Tibial nerve (tissue), 4 donors: ENCODE results near the gene USP4. TPM values are rescaled to one million over a fixed set of nuclear protein-coding genes. Genes with fewer than 3 reads are reported as not detected.

Source experiments
- small RNA-seq: library from RNA; depleted of rRNA; stranded (forward); fragments of <200 nt; gene quantifications from one replicate; pipeline ENCODE3, GENCODE V24; 2016
- total RNA-seq, 4 donors: library from RNA; depleted of rRNA; stranded (reverse); fragments of >200 nt; gene quantifications; one replicate each; pipeline ENCODE4 v1.1.0, GENCODE V29; 2016

USP4 gene
- total RNA-seq, 4 donors from 2014 or later: 33.7 to 49.8 (median 46.0) TPM

Small RNA genes within 50 kb of the gene (small RNA-seq; reads per million reads assigned to genes)
- not detected for gene AC121247.2
- gene MIR4271: not detected
- not detected for gene RF00019

Other genes with a start within 250 kb of the USP4 start
- gene QRICH1, start 246.0 kb downstream of the USP4 start, total RNA-seq: 10 to 100 TPM; 66.2 to 93.9 (median 82.6) TPM
- gene QARS1, start 235.3 kb downstream of the USP4 start, total RNA-seq: 100 to 1,000 TPM; 137 to 227 (median 161) TPM
- gene USP19, start 219.2 kb downstream of the USP4 start, total RNA-seq: 100 to 1,000 TPM in 1 of 4 donors, 10 to 100 TPM in 3; 72.3 to 113 (median 83.6) TPM
- 100 to 1,000 TPM; 589 to 844 (median 649) TPM for gene LAMB2, start 207.0 kb downstream of the USP4 start, total RNA-seq
- 10 to 100 TPM; 30.4 to 38.3 (median 36.3) TPM for gene CCDC71, start 173.7 kb downstream of the USP4 start, total RNA-seq
- 10 to 100 TPM; 20.8 to 33.1 (median 29.7) TPM for gene KLHDC8B, start 168.5 kb downstream of the USP4 start, total RNA-seq
- gene C3orf62, start 62.8 kb downstream of the USP4 start, total RNA-seq: 1 to 10 TPM; 2.6 to 3.3 (median 3.0) TPM
- 100 to 1,000 TPM; 217 to 359 (median 310) TPM for gene GPX1, start 18.3 kb upstream of the USP4 start, total RNA-seq
- gene RHOA, start 71.9 kb upstream of the USP4 start, total RNA-seq: 100 to 1,000 TPM; 532 to 825 (median 698) TPM
- 10 to 100 TPM; 24.6 to 52.9 (median 30.1) TPM for gene TCTA, start 72.4 kb upstream of the USP4 start, total RNA-seq
- gene AMT, start 82.4 kb upstream of the USP4 start, total RNA-seq: 10 to 100 TPM in 2 of 4 donors, 1 to 10 TPM in 2; 7.0 to 20.8 (median 9.5) TPM
- 10 to 100 TPM in 1 of 4 donors, 1 to 10 TPM in 2, not detected in 1; 2.1 to 14.7 (median 7.7) TPM for gene NICN1, start 89.3 kb upstream of the USP4 start, total RNA-seq
- gene DAG1, start 130.2 kb upstream of the USP4 start, total RNA-seq: 100 to 1,000 TPM; 113 to 142 (median 126) TPM
- 1 to 10 TPM in 2 of 4 donors, under 1 TPM in 2; 0.44 to 1.8 (median 0.92) TPM for gene BSN, start 214.4 kb upstream of the USP4 start, total RNA-seq